Liver (tissue), 9 donors: ENCODE results near the gene PSMD4. TPM values are rescaled to one million over a fixed set of nuclear protein-coding genes. Genes with fewer than 3 reads are reported as not detected.

Source experiments
- DNase-seq: peaks from one replicate; pipeline ENCODE4 v3.0.0-alpha.2; 2017; ENCODE audit warnings: low spot score
- H3K27ac ChIP-seq, 2 donors: one replicate each; pipeline ENCODE4 v1.7.0; 2013; ENCODE audit warnings: inconsistent platforms in 2 of 2, low read length in 2 of 2, control low read depth in 1 of 2, low read depth in 1 of 2, mild to moderate bottlenecking in 1 of 2
- H3K27me3 ChIP-seq, 4 donors: one replicate each; pipeline versions ENCODE4 v1.6.1 to v1.7.0; 2013; ENCODE audit warnings: low read length in 3 of 4, inconsistent platforms in 1 of 4, mild to moderate bottlenecking in 1 of 4, moderate library complexity in 1 of 4; ENCODE audit not compliant: control insufficient read depth in 4 of 4, insufficient read depth in 4 of 4
- H3K36me3 ChIP-seq, 4 donors: one replicate each; pipeline versions ENCODE4 v1.6.1 to v1.7.0; 2013; ENCODE audit warnings: low read length in 3 of 4, mild to moderate bottlenecking in 3 of 4, low read depth in 1 of 4, moderate library complexity in 1 of 4; ENCODE audit not compliant: control insufficient read depth in 4 of 4, insufficient read depth in 3 of 4
- H3K4me1 ChIP-seq, 4 donors: one replicate each; pipeline versions ENCODE4 v1.6.1 to v1.7.0; 2013; ENCODE audit warnings: low read length in 3 of 4, mild to moderate bottlenecking in 3 of 4, moderate library complexity in 1 of 4; ENCODE audit not compliant: control insufficient read depth in 4 of 4, insufficient read depth in 4 of 4
- H3K4me3 ChIP-seq, 3 donors: one replicate each; pipeline versions ENCODE4 v1.6.1 to v1.7.0; 2013; ENCODE audit warnings: low read length in 3 of 3, control low read depth in 1 of 3, low read depth in 1 of 3, mild to moderate bottlenecking in 1 of 3
- H3K9ac ChIP-seq, 2 donors: one replicate each; pipeline ENCODE4 v1.7.0; 2013; ENCODE audit warnings: low read length in 2 of 2, mild to moderate bottlenecking in 2 of 2, moderate library complexity in 2 of 2, control low read depth in 1 of 2, low read depth in 1 of 2
- H3K9me3 ChIP-seq, 4 donors: one replicate each; pipeline versions ENCODE4 v1.6.1 to v1.7.0; 2013; ENCODE audit warnings: low read length in 3 of 4; ENCODE audit not compliant: control insufficient read depth in 4 of 4
- ATF3 ChIP-seq: IDR thresholded peaks from 2 replicates; pipeline ENCODE4 v1.6.1; 2016; ENCODE audit warnings: antibody characterized with exemption
- CTCF ChIP-seq: fragments of 150-350 bp; IDR thresholded peaks from 2 replicates; pipeline ENCODE4 v1.5.1; 2017; ENCODE audit warnings: improper control_type of control experiment, low read depth, low read length; ENCODE audit not compliant: missing input control
- EGR1 ChIP-seq, 2 donors: IDR thresholded peaks; 2 replicates each; pipeline ENCODE4 v1.6.1; 2016 to 2018; ENCODE audit warnings: antibody characterized with exemption in 2 of 2, low read depth in 2 of 2
- FOXA1 ChIP-seq: IDR thresholded peaks from 2 replicates; pipeline ENCODE4 v1.6.1; 2016; ENCODE audit warnings: antibody characterized with exemption
- FOXA2 ChIP-seq: IDR thresholded peaks from 2 replicates; pipeline ENCODE4 v1.6.1; 2016; ENCODE audit warnings: antibody characterized with exemption
- GABPA ChIP-seq, 2 donors: IDR thresholded peaks in 1 of 2; conservative IDR thresholded peaks in 1 of 2; 2 replicates each; pipeline ENCODE4 v1.6.1; 2016; ENCODE audit warnings: antibody characterized with exemption in 2 of 2, mild to moderate bottlenecking in 1 of 2, moderate library complexity in 1 of 2
- HNF4A ChIP-seq, 2 donors: conservative IDR thresholded peaks; 2 replicates each; pipeline ENCODE4 v1.6.1; 2016; ENCODE audit warnings: antibody characterized with exemption in 2 of 2, mild to moderate bottlenecking in 2 of 2
- HNF4G ChIP-seq: IDR thresholded peaks from 2 replicates; pipeline ENCODE4 v1.6.1; 2016; ENCODE audit warnings: antibody characterized with exemption
- JUND ChIP-seq, 2 donors: IDR thresholded peaks; 2 replicates each; pipeline ENCODE4 v1.6.1; 2016; ENCODE audit warnings: antibody characterized with exemption in 2 of 2
- MAX ChIP-seq: IDR thresholded peaks from 2 replicates; pipeline ENCODE4 v1.6.1; 2016; ENCODE audit warnings: antibody characterized with exemption
- NR2F2 ChIP-seq: IDR thresholded peaks from 2 replicates; pipeline ENCODE4 v1.6.1; 2016; ENCODE audit warnings: antibody characterized with exemption
- RAD21 ChIP-seq, 2 donors: IDR thresholded peaks; 2 replicates each; pipeline ENCODE4 v1.6.1; 2016; ENCODE audit warnings: antibody characterized with exemption in 2 of 2, mild to moderate bottlenecking in 2 of 2
- REST ChIP-seq: IDR thresholded peaks from 2 replicates; pipeline ENCODE4 v1.6.1; 2016; ENCODE audit warnings: antibody characterized with exemption, mild to moderate bottlenecking
- RXRA ChIP-seq, 2 donors: IDR thresholded peaks; 2 replicates each; pipeline ENCODE4 v1.6.1; 2017 to 2018; ENCODE audit warnings: antibody characterized with exemption in 2 of 2, mild to moderate bottlenecking in 1 of 2
- SP1 ChIP-seq: IDR thresholded peaks from 2 replicates; pipeline ENCODE4 v1.6.1; 2018; ENCODE audit warnings: antibody characterized with exemption, mild to moderate bottlenecking
- TAF1 ChIP-seq: conservative IDR thresholded peaks from 2 replicates; pipeline ENCODE4 v1.6.1; 2016; ENCODE audit warnings: antibody characterized with exemption, mild to moderate bottlenecking
- YY1 ChIP-seq: IDR thresholded peaks from 2 replicates; pipeline ENCODE4 v1.6.1; 2016; ENCODE audit warnings: antibody characterized with exemption, mild to moderate bottlenecking
- ZBTB33 ChIP-seq: IDR thresholded peaks from 2 replicates; pipeline ENCODE4 v1.6.1; 2016; ENCODE audit warnings: antibody characterized with exemption
- WGBS: extraction: QIAGEN DNeasy Blood & Tissue Kit; methylation state at CpG from one replicate; pipeline ENCODE4 v1.1.7; 2013; 5-methylcytosine and 5-hydroxymethylcytosine counted together
- polyA plus RNA-seq, 2 donors: library from polyadenylated mRNA; stranded (reverse) in 1 of 2; unstranded in 1 of 2; fragments of 200-250 nt in 1 of 2; fragments of >200 nt in 1 of 2; fragmentation: Nextera tagmentation in 1 of 2; extraction: Ambion mirVana in 1 of 2; gene quantifications; one replicate each; pipeline versions ENCODE4 v1.2.1 to v1.2.3, GENCODE V29; 2013 to 2015
- total RNA-seq, 2 donors: library from RNA; depleted of rRNA; stranded (reverse); fragments of >200 nt; gene quantifications; one replicate each; pipeline ENCODE4 v1.2.3, GENCODE V29; 2014
- donor health status: healthy.
- donor health status: healthy.
- donor health status: healthy.
- donor health status: healthy.
- donor health status: healthy.

The PSMD4 gene
- total and polyA plus RNA-seq, 4 donors, result 77.7 to 108 (median 87.0) TPM

GRCh38 chr1:151287341-151287699, 32.8 kb downstream of the PSMD4 start:
- H3K9ac ChIP-seq, result no peak overlapping the region
- H3K36me3 ChIP-seq, result peaks cover 21 to 58% (median 28%) of the 10 kb centered on the region in 4 donors
- no peak for DNase-seq
- H3K27me3 ChIP-seq, result no peaks in the 10 kb centered on the region
- no peak overlapping the region for H3K4me3 ChIP-seq
- 93% methylated on average over 7 of the region's 7 CpGs for WGBS
- no peak for TF ChIP-seq FOXA1
- H3K9me3 ChIP-seq, result no peaks in the 10 kb centered on the region
- H3K27ac ChIP-seq, result no peak overlapping the region
- H3K4me1 ChIP-seq, result peaks cover 0 to 12% (median 4%) of the 10 kb centered on the region in 4 donors

GRCh38 chr1:151287767-151288500, 33.4 kb downstream of the PSMD4 start:
- no peaks in the 10 kb centered on the region for H3K27me3 ChIP-seq
- no peak overlapping the region for H3K9ac ChIP-seq
- no peaks in the 10 kb centered on the region for H3K9me3 ChIP-seq
- TF ChIP-seq FOXA2, result no peak
- no peak for TF ChIP-seq RAD21 (IDR thresholded peaks at IDR 0.05)
- TF ChIP-seq REST, result no peak
- TF ChIP-seq HNF4G, result no peak
- TF ChIP-seq CTCF, result no peak
- no peak for TF ChIP-seq GABPA (IDR thresholded peaks at IDR 0.05 in 1 of 2, conservative IDR thresholded peaks at IDR 0.05 in 1 of 2)
- no peak for TF ChIP-seq TAF1
- no peak for TF ChIP-seq HNF4A (conservative IDR thresholded peaks at IDR 0.05)
- TF ChIP-seq ZBTB33, result no peak
- TF ChIP-seq ATF3, result no peak
- no peak for TF ChIP-seq FOXA1
- TF ChIP-seq EGR1 (IDR thresholded peaks at IDR 0.05; ENCODE audit: low read depth in 2 of 2), result no peak
- no peak for TF ChIP-seq JUND (IDR thresholded peaks at IDR 0.05)
- no peak for TF ChIP-seq SP1
- no peak for TF ChIP-seq MAX
- TF ChIP-seq RXRA (IDR thresholded peaks at IDR 0.05), result no peak
- TF ChIP-seq NR2F2, result no peak
- no peak for TF ChIP-seq YY1
- WGBS, result 96% methylated on average over 22 of the region's 22 CpGs
- no peak overlapping the region for H3K27ac ChIP-seq
- peaks cover 26 to 64% (median 32%) of the 10 kb centered on the region in 4 donors for H3K36me3 ChIP-seq
- no peak overlapping the region for H3K4me3 ChIP-seq
- DNase-seq, result no peak
- peaks cover 0 to 11% (median 4%) of the 10 kb centered on the region in 4 donors for H3K4me1 ChIP-seq
